GM12878 (cell line): ENCODE measurements around the gene STX7. TPM values are rescaled to one million over a fixed set of nuclear protein-coding genes. Genes with fewer than 3 reads are reported as not detected.

Experiments
- ATAC-seq: fragments of 200-7000 bp; cut with Tn5 transposase; 3 replicates; pipeline ENCODE4 v1.9.1; 2020; ENCODE audit warnings: mild to moderate bottlenecking, moderate library complexity
- BruUV-seq: library from RNA; stranded (reverse); fragments of 400-500 nt; replicated peaks from 2 replicates; lab custom pipeline; 2021; lab: Mats Ljungman, UMichigan
- CTCF ChIA-PET: fragments of 300-600 bp; sonication (Branson Sonifier 250); formaldehyde crosslinking; extraction: SDS; loops from one replicate; lab custom pipeline; 2021; ENCODE audit warnings: inconsistent platforms; lab: Yijun Ruan, JAX
- POLR2A ChIA-PET: fragments of 350-600 bp; formaldehyde crosslinking; extraction: SDS; loops from one replicate; lab custom pipeline; 2021; ENCODE audit warnings: inconsistent platforms; lab: Charles Lee
- RAD21 ChIA-PET: fragments of 300-600 bp; sonication (Branson Sonifier 250); formaldehyde crosslinking; loops from one replicate; lab custom pipeline; 2023; ENCODE audit warnings: antibody characterized with exemption; ENCODE audit not compliant: unreplicated experiment; lab: Charles Lee
- SMC1A ChIA-PET: fragments of 300-600 bp; sonication (Branson Sonifier 250); formaldehyde crosslinking; loops from one replicate; lab custom pipeline; 2023; ENCODE audit not compliant: unreplicated experiment, uncharacterized antibody; lab: Charles Lee
- DNase-seq: peaks from one replicate; pipeline ENCODE4 v3.0.0-alpha.2; 2011; ENCODE audit warnings: low read depth, low spot score
- FAIRE-seq: peaks from 3 replicates; lab custom pipeline; 2011; peaks lifted over from hg19 to GRCh38; lab: Jason Lieb, UNC
- H2AFZ ChIP-seq: 2 replicates; pipeline ENCODE4 v1.6.0; 2011; ENCODE audit warnings: low read depth, low read length, control low read depth; ENCODE audit not compliant: control insufficient read depth
- H3K27ac ChIP-seq: 2 replicates; pipeline ENCODE4 v1.5.1; 2011; ENCODE audit warnings: control low read depth; ENCODE audit not compliant: control insufficient read depth, insufficient read depth
- H3K27me3 ChIP-seq, 2 experiments: replicated peaks in 1 of 2; 2 replicates each; pipeline versions ENCODE4 v1.6.0 to v1.6.1; 2011; ENCODE audit warnings: low read length in 1 of 2; ENCODE audit not compliant: control insufficient read depth in 2 of 2, insufficient read depth in 2 of 2
- H3K36me3 ChIP-seq, 2 experiments: 2 replicates each; pipeline ENCODE4 v1.5.1; 2011; ENCODE audit warnings: low read length in 1 of 2; ENCODE audit not compliant: control insufficient read depth in 2 of 2, insufficient read depth in 2 of 2
- H3K4me1 ChIP-seq: 2 replicates; pipeline ENCODE4 v1.6.1; 2011; ENCODE audit warnings: mild to moderate bottlenecking, low read length, moderate library complexity, mixed read lengths; ENCODE audit not compliant: control insufficient read depth, insufficient read depth
- H3K4me2 ChIP-seq: 2 replicates; pipeline ENCODE4 v1.6.0; 2011; ENCODE audit warnings: control low read depth; ENCODE audit not compliant: control insufficient read depth, insufficient read depth
- H3K4me3 ChIP-seq: fragments of 200-600 bp; sonication (generic); 2 replicates; pipeline ENCODE4 v1.5.1; 2016
- H3K79me2 ChIP-seq: 2 replicates; pipeline ENCODE4 v1.6.0; 2011; ENCODE audit warnings: low read length; ENCODE audit not compliant: control insufficient read depth, insufficient read depth
- H3K9ac ChIP-seq: 2 replicates; pipeline ENCODE4 v1.8.0; 2011; ENCODE audit warnings: low read length, control low read depth, mixed read lengths; ENCODE audit not compliant: control insufficient read depth, insufficient read depth
- H3K9me3 ChIP-seq: replicated peaks from 3 replicates; pipeline ENCODE4 v1.5.1; 2011; ENCODE audit warnings: mild to moderate bottlenecking, low read length; ENCODE audit not compliant: control insufficient read depth, insufficient read depth
- H4K20me1 ChIP-seq: 2 replicates; pipeline ENCODE4 v1.6.0; 2011; ENCODE audit not compliant: control insufficient read depth, insufficient read depth
- BCL11A ChIP-seq: IDR thresholded peaks from 2 replicates; pipeline ENCODE4 v1.6.1; 2011; ENCODE audit warnings: low read depth, low read length
- CHD2 ChIP-seq: IDR thresholded peaks from 2 replicates; pipeline ENCODE4 v1.6.1; 2011; ENCODE audit warnings: low read depth, low read length, improper control_type of control experiment, borderline replicate concordance
- DPF2 ChIP-seq: fragments of 450-650 bp; IDR thresholded peaks from 2 replicates; pipeline ENCODE4 v1.6.1; 2017; ENCODE audit warnings: mild to moderate bottlenecking
- MTA2 ChIP-seq: fragments of 450-650 bp; IDR thresholded peaks from 2 replicates; pipeline ENCODE4 v1.6.1; 2016; ENCODE audit warnings: low read depth, mild to moderate bottlenecking, moderate library complexity
- MYB ChIP-seq: fragments of 150-350 bp; IDR thresholded peaks from 2 replicates; pipeline ENCODE4 v1.6.1; 2014; ENCODE audit warnings: mild to moderate bottlenecking, low read depth, low read length, borderline replicate concordance
- NFXL1 ChIP-seq: fragments of 450-650 bp; IDR thresholded peaks from 2 replicates; pipeline ENCODE4 v1.6.1; 2017; ENCODE audit warnings: antibody characterized with exemption, mild to moderate bottlenecking, borderline replicate concordance
- NR2F1 ChIP-seq: fragments of 450-650 bp; conservative IDR thresholded peaks from 2 replicates; pipeline ENCODE4 v1.6.1; 2017; ENCODE audit warnings: mild to moderate bottlenecking
- PML ChIP-seq: IDR thresholded peaks from 2 replicates; pipeline ENCODE4 v1.6.1; 2012; ENCODE audit warnings: low read length, inconsistent platforms
- SMARCA5 ChIP-seq: fragments of 450-650 bp; IDR thresholded peaks from 2 replicates; pipeline ENCODE4 v1.6.1; 2017; ENCODE audit warnings: mild to moderate bottlenecking
- ZNF622 ChIP-seq: fragments of 450-650 bp; IDR thresholded peaks from 2 replicates; pipeline ENCODE4 v1.6.1; 2017; ENCODE audit warnings: mild to moderate bottlenecking, inconsistent platforms
- WGBS: methylation state at CpG from one replicate; pipeline ENCODE4 v1.1.6; 2016; ENCODE audit warnings: low lambda C conversion rate; ENCODE audit not compliant: insufficient replicate concordance, insufficient coverage; ENCODE audit errors: missing lambda C conversion rate; 5-methylcytosine and 5-hydroxymethylcytosine counted together
- in situ Hi-C: fragments of 300-500 bp; cut with MboI; formaldehyde crosslinking; loops from 9 replicates; pipeline ENCODE4 v1.14.3; 2018; ENCODE audit warnings: mixed read lengths
- intact Hi-C: fragments of 100-400 bp; cut with micrococcal nuclease; formaldehyde crosslinking; loops from one replicate; pipeline ENCODE4 v1.14.2; 2022; ENCODE audit not compliant: unreplicated experiment
- polyA plus RNA-seq, 11 experiments: library from polyadenylated mRNA; depleted of rRNA in 4 of 11; unstranded in 6 of 11; stranded (reverse) in 5 of 11; fragments of >200 nt; fragmentation: Nextera tagmentation in 4 of 11; fragmentation: Illumina TruSeq in 1 of 11; extraction: Ambion mirVana in 4 of 11; extraction: Trizol in 1 of 11; gene quantifications; 1 replicate in 1 of 11; 2 replicates in 10 of 11; pipeline versions ENCODE4 v1.2.1 to v1.2.3, GENCODE V29; 2011 to 2016; ENCODE audit warnings: inconsistent platforms in 2 of 11, missing spikeins in 2 of 11, low read depth in 1 of 11
- total RNA-seq, 4 experiments: library from RNA; depleted of rRNA in 3 of 4; stranded (reverse); fragments of >200 nt in 3 of 4; fragmentation: Illumina TruSeq in 1 of 4; extraction: Trizol in 1 of 4; gene quantifications; 2 replicates each; pipeline versions ENCODE4 v1.2.1 to v1.2.3, GENCODE V29; 2013 to 2021
- TF ChIP-seq, protein P1 (sequence below): fragments of 150-350 bp; IDR thresholded peaks from 2 replicates; pipeline ENCODE4 v1.6.1; 2014; ENCODE audit warnings: mild to moderate bottlenecking, low read depth, low read length
- TF ChIP-seq, protein P2 (sequence below), 3 experiments: IDR thresholded peaks in 2 of 3; conservative IDR thresholded peaks in 1 of 3; 2 replicates each; pipeline ENCODE4 v1.5.1; 2011; ENCODE audit warnings: low read depth in 3 of 3, low read length in 3 of 3, mild to moderate bottlenecking in 3 of 3, control low read depth in 2 of 3, moderate library complexity in 2 of 3, inconsistent platforms in 1 of 3, mixed read lengths in 1 of 3; ENCODE audit not compliant: control insufficient read depth in 2 of 3, insufficient read depth in 1 of 3; ENCODE audit errors: extremely low read depth in 1 of 3

Gene STX7
- total and polyA plus RNA-seq, 10 of the 15 experiments (the other 5 are each of a cell fraction or from before 2014, with no cell fraction given), result 26.5 to 75.5 (median 51.3) TPM

DNA sequence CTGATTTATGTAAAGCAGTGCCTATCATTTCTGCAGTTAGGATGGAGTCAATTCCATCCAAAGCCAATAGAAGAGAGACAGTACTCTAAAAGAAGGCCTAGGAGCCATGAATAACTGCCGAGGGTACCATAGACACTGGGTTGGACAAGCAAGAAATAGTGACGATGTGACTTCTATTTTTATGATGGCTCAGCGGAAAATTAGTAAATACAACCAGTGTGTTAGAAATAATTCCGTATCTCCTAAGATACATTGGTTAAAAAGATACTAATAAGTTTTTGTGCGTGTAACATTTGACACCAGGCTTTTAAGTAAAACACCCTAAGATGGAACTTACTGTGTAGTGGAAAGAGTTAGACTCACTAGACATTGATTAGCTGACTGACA is 66.1 kb downstream of the STX7 start:
- peaks cover 0 to 5% of the 10 kb centered on the region in 2 experiments; a peak in 1 of 4 replicates for H3K36me3 ChIP-seq
- no peak for TF ChIP-seq NFXL1
- TF ChIP-seq NR2F1, result no peak
- no peak for TF ChIP-seq PML
- TF ChIP-seq SMARCA5, result no peak
- no peak for TF ChIP-seq MYB
- TF ChIP-seq, protein P1, sequence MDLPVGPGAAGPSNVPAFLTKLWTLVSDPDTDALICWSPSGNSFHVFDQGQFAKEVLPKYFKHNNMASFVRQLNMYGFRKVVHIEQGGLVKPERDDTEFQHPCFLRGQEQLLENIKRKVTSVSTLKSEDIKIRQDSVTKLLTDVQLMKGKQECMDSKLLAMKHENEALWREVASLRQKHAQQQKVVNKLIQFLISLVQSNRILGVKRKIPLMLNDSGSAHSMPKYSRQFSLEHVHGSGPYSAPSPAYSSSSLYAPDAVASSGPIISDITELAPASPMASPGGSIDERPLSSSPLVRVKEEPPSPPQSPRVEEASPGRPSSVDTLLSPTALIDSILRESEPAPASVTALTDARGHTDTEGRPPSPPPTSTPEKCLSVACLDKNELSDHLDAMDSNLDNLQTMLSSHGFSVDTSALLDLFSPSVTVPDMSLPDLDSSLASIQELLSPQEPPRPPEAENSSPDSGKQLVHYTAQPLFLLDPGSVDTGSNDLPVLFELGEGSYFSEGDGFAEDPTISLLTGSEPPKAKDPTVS, result no peak
- no peak for TF ChIP-seq DPF2
- TF ChIP-seq, protein P2, sequence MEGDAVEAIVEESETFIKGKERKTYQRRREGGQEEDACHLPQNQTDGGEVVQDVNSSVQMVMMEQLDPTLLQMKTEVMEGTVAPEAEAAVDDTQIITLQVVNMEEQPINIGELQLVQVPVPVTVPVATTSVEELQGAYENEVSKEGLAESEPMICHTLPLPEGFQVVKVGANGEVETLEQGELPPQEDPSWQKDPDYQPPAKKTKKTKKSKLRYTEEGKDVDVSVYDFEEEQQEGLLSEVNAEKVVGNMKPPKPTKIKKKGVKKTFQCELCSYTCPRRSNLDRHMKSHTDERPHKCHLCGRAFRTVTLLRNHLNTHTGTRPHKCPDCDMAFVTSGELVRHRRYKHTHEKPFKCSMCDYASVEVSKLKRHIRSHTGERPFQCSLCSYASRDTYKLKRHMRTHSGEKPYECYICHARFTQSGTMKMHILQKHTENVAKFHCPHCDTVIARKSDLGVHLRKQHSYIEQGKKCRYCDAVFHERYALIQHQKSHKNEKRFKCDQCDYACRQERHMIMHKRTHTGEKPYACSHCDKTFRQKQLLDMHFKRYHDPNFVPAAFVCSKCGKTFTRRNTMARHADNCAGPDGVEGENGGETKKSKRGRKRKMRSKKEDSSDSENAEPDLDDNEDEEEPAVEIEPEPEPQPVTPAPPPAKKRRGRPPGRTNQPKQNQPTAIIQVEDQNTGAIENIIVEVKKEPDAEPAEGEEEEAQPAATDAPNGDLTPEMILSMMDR (IDR thresholded peaks at IDR 0.05 in 2 of 3, conservative IDR thresholded peaks at IDR 0.05 in 1 of 3; ENCODE audit: control insufficient read depth in 2 of 3, extremely low read depth in 1 of 3, insufficient read depth in 1 of 3, low read depth in 3 of 3, low read length in 3 of 3), result no peak
- TF ChIP-seq CHD2, result no peak
- no peak for TF ChIP-seq BCL11A
- TF ChIP-seq ZNF622, result no peak
- no peak for TF ChIP-seq MTA2
- intact Hi-C loops (no loop called here), in situ Hi-C loops (no loop called here)
- ChIA-PET RAD21 (no interaction called here), SMC1A (interaction anchor here (1.0 kb wide), 1 partner anchor 8 kb away, joined by 4 read pairs; no protein-coding TSS in a partner anchor), POLR2A (no interaction called here), CTCF (interaction anchor here (1.0 kb wide), 1 partner anchor 21 kb away, joined by 3 read pairs; no protein-coding TSS in a partner anchor)
- H3K4me3 ChIP-seq, result no peak overlapping the region
- ATAC-seq, result no peak
- no TSS peak for BruUV-seq
- no peak overlapping the region for H3K27ac ChIP-seq
- H3K4me1 ChIP-seq, result no peaks in the 10 kb centered on the region
- DNase-seq, result no peak
- H3K27me3 ChIP-seq, result no peaks in the 10 kb centered on the region
- WGBS, result 98% methylated on average over 5 of the region's 5 CpGs
- no peaks in the 10 kb centered on the region for H4K20me1 ChIP-seq
- no peaks in the 10 kb centered on the region for H3K79me2 ChIP-seq
- no peak overlapping the region for H3K4me2 ChIP-seq
- no peak overlapping the region for H2AFZ ChIP-seq
- FAIRE-seq, result no peak
- H3K9me3 ChIP-seq, result no peaks in the 10 kb centered on the region; the same call in 2 of the 3 replicates
- H3K9ac ChIP-seq, result no peak overlapping the region
